Stimulated activated CD8-positive, alpha-beta memory T cell treated with anti-CD3 and anti-CD28 coated beads, Interleukin-15, amount 100 ng/mL, for 48 hours (primary cell): ENCODE results near the gene NOG.

Experiments used
- DNase-seq, 2 donors: peaks; one replicate each; pipeline ENCODE4 v3.0.0-alpha.2; 2020; ENCODE audit warnings: low read depth in 2 of 2

Gene NOG

GRCh38 chr17:56636265-56636664, 42.8 kb downstream of the NOG start:
- no peak for DNase-seq

DNA sequence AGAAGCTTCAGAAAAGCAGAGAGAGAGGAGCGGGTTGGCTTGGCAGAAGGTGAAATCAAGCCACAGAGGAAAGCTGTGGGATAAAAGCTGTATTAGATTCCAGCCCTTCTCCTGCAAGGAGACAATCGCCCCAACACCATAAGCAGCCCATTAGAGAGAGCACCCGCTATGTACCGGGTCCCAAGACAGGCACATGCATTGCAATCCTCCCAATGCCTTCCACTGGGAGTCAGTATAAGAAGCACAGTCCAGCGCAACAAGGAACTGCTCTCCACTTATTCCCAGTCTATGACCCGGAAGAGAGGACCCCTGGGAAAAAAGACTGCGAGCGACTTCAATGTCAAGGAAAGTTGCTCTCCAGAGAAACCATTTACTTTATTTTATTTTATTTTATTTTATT, 43.8 kb downstream of the NOG start:
- no peak for DNase-seq

GRCh38 chr17:56638591-56639051, 45.1 kb downstream of the NOG start:
- no peak for DNase-seq

- no peak for DNase-seq
Measured at GRCh38 chr17:56639517-56639916, 46.0 kb downstream of the NOG start.

DNA sequence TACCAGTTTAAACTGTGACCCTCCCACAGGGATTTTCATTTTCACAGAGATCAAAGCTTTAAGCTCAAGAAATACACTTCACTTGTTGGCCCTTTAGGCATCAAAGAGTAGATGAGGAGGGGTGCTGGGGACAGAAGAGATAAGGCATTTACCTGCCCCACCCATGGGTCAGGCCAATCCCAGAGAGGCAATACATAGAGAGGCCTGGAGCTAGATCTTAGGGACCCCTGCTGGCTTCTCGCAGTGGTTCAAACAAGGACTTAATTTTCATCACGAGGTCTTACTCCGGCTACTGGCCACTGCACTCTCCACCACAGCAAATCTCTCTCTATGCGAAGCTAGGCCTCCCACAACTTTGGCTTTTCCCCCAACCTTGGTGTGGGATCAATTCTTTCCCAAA, 46.6 kb downstream of the NOG start:
- no peak for DNase-seq

GRCh38 chr17:56641373-56641772, 47.9 kb downstream of the NOG start:
- no peak for DNase-seq

DNA sequence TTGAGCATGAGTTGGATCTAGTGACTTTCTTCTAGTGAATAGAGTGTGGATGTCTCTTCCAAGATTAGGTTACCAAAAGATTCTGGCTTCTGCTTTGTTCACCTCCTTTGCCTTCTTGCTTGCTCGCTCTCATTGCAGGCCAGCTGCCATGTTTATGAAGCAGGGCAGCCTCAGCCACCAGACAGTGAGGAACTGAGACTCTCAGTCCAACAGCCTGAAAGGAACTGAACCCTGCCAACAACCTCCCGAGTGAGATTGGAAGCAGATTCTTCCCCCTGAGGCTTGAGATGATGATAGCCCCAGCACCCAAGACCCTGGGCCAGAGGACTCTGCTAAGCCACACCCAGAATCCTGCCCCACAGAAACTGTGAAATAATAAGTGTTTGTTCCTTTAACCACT, 48.4 kb downstream of the NOG start:
- DNase-seq, result no peak

- DNase-seq, result no peak
Measured at GRCh38 chr17:56642424-56642823, 48.9 kb downstream of the NOG start.
